B cell (primary cell): ENCODE data around the gene DLK2.

Experiments used
- EZH2 ChIP-seq: IDR thresholded peaks from 2 replicates; pipeline ENCODE4 v1.6.1; 2012; ENCODE audit warnings: borderline replicate concordance, low read depth, mild to moderate bottlenecking, moderate library complexity, low read length; ENCODE audit not compliant: insufficient read depth, poor library complexity, severe bottlenecking
- TF ChIP-seq, protein P1 (sequence below): fragments of 200-600 bp; IDR thresholded peaks from one replicate; pipeline ENCODE4 v1.8.0; 2022; ENCODE audit warnings: antibody characterized with exemption, mild to moderate bottlenecking

DNA sequence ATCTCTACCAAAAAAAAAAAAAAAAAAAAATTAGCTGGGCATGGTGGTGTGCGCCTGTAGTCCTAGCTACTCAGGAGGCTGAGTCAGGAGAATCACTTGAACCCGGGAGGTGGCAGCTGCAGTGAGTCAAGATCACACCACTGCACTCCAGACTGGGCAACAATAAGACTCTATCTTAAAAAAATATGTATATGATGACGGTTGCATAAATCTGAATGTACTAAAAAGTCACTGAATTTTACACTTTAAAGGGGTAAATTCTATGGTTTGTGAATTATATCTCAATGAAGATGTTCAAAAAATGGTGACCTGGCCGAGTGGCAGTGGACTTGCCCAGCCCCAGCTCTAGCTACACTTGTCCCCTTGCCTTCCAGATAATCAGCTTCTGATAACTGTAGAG lies 38.4 kb downstream of the DLK2 start:
- TF ChIP-seq, protein P1, sequence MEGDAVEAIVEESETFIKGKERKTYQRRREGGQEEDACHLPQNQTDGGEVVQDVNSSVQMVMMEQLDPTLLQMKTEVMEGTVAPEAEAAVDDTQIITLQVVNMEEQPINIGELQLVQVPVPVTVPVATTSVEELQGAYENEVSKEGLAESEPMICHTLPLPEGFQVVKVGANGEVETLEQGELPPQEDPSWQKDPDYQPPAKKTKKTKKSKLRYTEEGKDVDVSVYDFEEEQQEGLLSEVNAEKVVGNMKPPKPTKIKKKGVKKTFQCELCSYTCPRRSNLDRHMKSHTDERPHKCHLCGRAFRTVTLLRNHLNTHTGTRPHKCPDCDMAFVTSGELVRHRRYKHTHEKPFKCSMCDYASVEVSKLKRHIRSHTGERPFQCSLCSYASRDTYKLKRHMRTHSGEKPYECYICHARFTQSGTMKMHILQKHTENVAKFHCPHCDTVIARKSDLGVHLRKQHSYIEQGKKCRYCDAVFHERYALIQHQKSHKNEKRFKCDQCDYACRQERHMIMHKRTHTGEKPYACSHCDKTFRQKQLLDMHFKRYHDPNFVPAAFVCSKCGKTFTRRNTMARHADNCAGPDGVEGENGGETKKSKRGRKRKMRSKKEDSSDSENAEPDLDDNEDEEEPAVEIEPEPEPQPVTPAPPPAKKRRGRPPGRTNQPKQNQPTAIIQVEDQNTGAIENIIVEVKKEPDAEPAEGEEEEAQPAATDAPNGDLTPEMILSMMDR: no peak
- TF ChIP-seq EZH2: no peak
